Duodenal mucosa (tissue), 2 donors: ENCODE measurements around the gene ANKRD60.

Experiments
- H3K27ac ChIP-seq: one replicate; pipeline ENCODE4 v1.7.0; 2013; ENCODE audit warnings: low read depth, low read length
- H3K27me3 ChIP-seq, 2 donors: one replicate each; pipeline ENCODE4 v1.7.0; 2013; ENCODE audit warnings: low read length in 2 of 2, control low read depth in 1 of 2; ENCODE audit not compliant: insufficient read depth in 2 of 2, control insufficient read depth in 1 of 2
- H3K36me3 ChIP-seq, 2 donors: one replicate each; pipeline ENCODE4 v1.7.0; 2013; ENCODE audit warnings: low read length in 2 of 2, control low read depth in 1 of 2; ENCODE audit not compliant: insufficient read depth in 2 of 2, control insufficient read depth in 1 of 2
- H3K4me1 ChIP-seq, 2 donors: one replicate each; pipeline ENCODE4 v1.7.0; 2013; ENCODE audit warnings: low read length in 2 of 2, control low read depth in 1 of 2; ENCODE audit not compliant: insufficient read depth in 2 of 2, control insufficient read depth in 1 of 2
- H3K4me3 ChIP-seq, 2 donors: one replicate each; pipeline ENCODE4 v1.7.0; 2013; ENCODE audit warnings: low read length in 2 of 2, low read depth in 1 of 2
- H3K9ac ChIP-seq, 2 donors: one replicate each; pipeline ENCODE4 v1.7.0; 2013; ENCODE audit warnings: low read length in 2 of 2, low read depth in 1 of 2
- H3K9me3 ChIP-seq, 2 donors: one replicate each; pipeline ENCODE4 v1.7.0; 2013; ENCODE audit warnings: low read length in 2 of 2, control low read depth in 1 of 2; ENCODE audit not compliant: control insufficient read depth in 1 of 2

Gene ANKRD60

GRCh38 chr20:58261660-58262059, 33.2 kb upstream of the ANKRD60 start:
- no peak overlapping the region for H3K9ac ChIP-seq
- H3K27me3 ChIP-seq, result no peaks in the 10 kb centered on the region
- no peaks in the 10 kb centered on the region for H3K4me1 ChIP-seq
- H3K36me3 ChIP-seq, result peaks cover 0 to 21% of the 10 kb centered on the region in 2 donors
- no peak overlapping the region for H3K4me3 ChIP-seq
- no peaks in the 10 kb centered on the region for H3K9me3 ChIP-seq
- H3K27ac ChIP-seq, result no peak overlapping the region

GRCh38 chr20:58260006-58260405, 31.6 kb upstream of the ANKRD60 start:
- Histone ChIP-seq H3K9ac (no peak overlapping the region), H3K9me3 (no peaks in the 10 kb centered on the region), H3K4me1 (no peaks in the 10 kb centered on the region), H3K27me3 (no peaks in the 10 kb centered on the region), H3K4me3 (no peak overlapping the region), H3K27ac (no peak overlapping the region), H3K36me3 (peaks cover 0 to 11% of the 10 kb centered on the region in 2 donors)

GRCh38 chr20:58256842-58257241, 28.4 kb upstream of the ANKRD60 start:
- Histone ChIP-seq H3K9me3 (no peaks in the 10 kb centered on the region), H3K9ac (no peak overlapping the region), H3K4me3 (no peak overlapping the region), H3K4me1 (no peaks in the 10 kb centered on the region), H3K27ac (no peak overlapping the region), H3K27me3 (no peaks in the 10 kb centered on the region), H3K36me3 (no peaks in the 10 kb centered on the region)

GRCh38 chr20:58256307-58256706, 27.9 kb upstream of the ANKRD60 start:
- Histone ChIP-seq H3K4me3 (no peak overlapping the region), H3K9me3 (no peaks in the 10 kb centered on the region), H3K4me1 (no peaks in the 10 kb centered on the region), H3K27ac (no peak overlapping the region), H3K9ac (no peak overlapping the region), H3K36me3 (peaks cover 0 to 4% of the 10 kb centered on the region in 2 donors), H3K27me3 (no peaks in the 10 kb centered on the region)

GRCh38 chr20:58254890-58255289, 26.4 kb upstream of the ANKRD60 start:
- Histone ChIP-seq H3K27me3 (no peaks in the 10 kb centered on the region), H3K9ac (no peak overlapping the region), H3K27ac (no peak overlapping the region), H3K36me3 (peaks cover 0 to 17% of the 10 kb centered on the region in 2 donors), H3K4me1 (no peaks in the 10 kb centered on the region), H3K9me3 (no peaks in the 10 kb centered on the region), H3K4me3 (no peak overlapping the region)

- no peak overlapping the region for H3K9ac ChIP-seq
- H3K27ac ChIP-seq, result no peak overlapping the region
- no peaks in the 10 kb centered on the region for H3K4me1 ChIP-seq
- no peaks in the 10 kb centered on the region for H3K27me3 ChIP-seq
- peaks cover 0 to 28% of the 10 kb centered on the region in 2 donors for H3K36me3 ChIP-seq
- no peaks in the 10 kb centered on the region for H3K9me3 ChIP-seq
- no peak overlapping the region for H3K4me3 ChIP-seq
Observed at GRCh38 chr20:58251979-58252591, 23.6 kb upstream of the ANKRD60 start.

GRCh38 chr20:58251348-58251978, 23.0 kb upstream of the ANKRD60 start:
- Histone ChIP-seq H3K27ac (no peak overlapping the region), H3K36me3 (peaks cover 3 to 34% of the 10 kb centered on the region in 2 donors), H3K4me3 (no peak overlapping the region)

GRCh38 chr20:58246346-58246745, 17.9 kb upstream of the ANKRD60 start:
- no peak overlapping the region for H3K4me3 ChIP-seq
- no peaks in the 10 kb centered on the region for H3K27me3 ChIP-seq
- no peak overlapping the region for H3K27ac ChIP-seq
- H3K9ac ChIP-seq, result no peak overlapping the region
- no peaks in the 10 kb centered on the region for H3K4me1 ChIP-seq
- peaks cover 15 to 60% of the 10 kb centered on the region in 2 donors for H3K36me3 ChIP-seq
- no peaks in the 10 kb centered on the region for H3K9me3 ChIP-seq

More at GRCh38 chr20:58251348-58251978, 23.0 kb upstream of the ANKRD60 start:
- no peak overlapping the region for H3K9ac ChIP-seq
- no peaks in the 10 kb centered on the region for H3K27me3 ChIP-seq
- no peaks in the 10 kb centered on the region for H3K4me1 ChIP-seq
- H3K9me3 ChIP-seq, result no peaks in the 10 kb centered on the region

- Histone ChIP-seq H3K36me3 (peaks cover 15 to 56% of the 10 kb centered on the region in 2 donors), H3K4me3 (no peak overlapping the region), H3K9me3 (no peaks in the 10 kb centered on the region), H3K27me3 (no peaks in the 10 kb centered on the region), H3K9ac (no peak overlapping the region), H3K4me1 (no peaks in the 10 kb centered on the region), H3K27ac (no peak overlapping the region)
Observed at GRCh38 chr20:58245931-58246330, 17.5 kb upstream of the ANKRD60 start.

- no peak overlapping the region for H3K27ac ChIP-seq
- H3K9ac ChIP-seq, result no peak overlapping the region
- no peaks in the 10 kb centered on the region for H3K4me1 ChIP-seq
- no peak overlapping the region for H3K4me3 ChIP-seq
- H3K9me3 ChIP-seq, result no peaks in the 10 kb centered on the region
- peaks cover 15 to 52% of the 10 kb centered on the region in 2 donors for H3K36me3 ChIP-seq
- H3K27me3 ChIP-seq, result no peaks in the 10 kb centered on the region
Observed at GRCh38 chr20:58245181-58245891, 16.9 kb upstream of the ANKRD60 start.
